Stimulated activated CD4-positive, alpha-beta T cell treated with anti-CD3 and anti-CD28 coated beads, Interleukin-1b, Interleukin-23, amount 100 ng/mL, for 48 hours (primary cell): Measurements from ENCODE around the gene AGL.
"Not testable (repeated sequence)": the region's sequence is repeated elsewhere in the genome, so short reads cannot be mapped to it uniquely, and the experiment has no call there.

Source experiments
- DNase-seq: peaks from one replicate; pipeline ENCODE4 v3.0.0-alpha.2; 2020

Gene AGL

GRCh38 chr1:99849744-99850458, at the start of gene AGL:
AGL (plus strand) TSS chr1:99850361; CDS start chr1:99851043, 682 bp downstream.
- DNase-seq, result peak; percentile 88

- DNase-seq, result no peak
Observed at GRCh38 chr1:99801584-99801983, 48.6 kb upstream of the AGL start.

DNA sequence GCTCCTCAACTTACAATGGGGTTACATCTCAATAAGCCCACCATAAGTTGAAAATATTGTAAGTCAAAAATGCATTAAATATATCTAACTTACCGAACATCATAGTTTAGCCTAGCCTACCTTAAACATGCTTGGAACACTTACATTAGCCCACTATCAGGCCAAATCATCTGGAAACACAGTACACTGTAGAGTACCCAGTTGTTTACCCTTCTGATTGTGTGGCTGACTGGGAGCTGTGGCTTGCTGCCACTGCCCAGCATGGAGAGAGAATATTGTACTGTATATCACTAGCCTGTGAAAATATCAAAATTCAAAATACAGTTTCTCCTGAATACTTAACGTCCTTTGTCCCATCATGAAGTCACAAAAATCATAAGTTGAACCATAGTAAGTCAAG, 43.3 kb upstream of the AGL start:
- DNase-seq, result no peak

GRCh38 chr1:99808391-99809115, 41.6 kb upstream of the AGL start:
- no peak for DNase-seq

GRCh38 chr1:99811075-99811474, 39.1 kb upstream of the AGL start:
- no peak for DNase-seq

GRCh38 chr1:99811747-99812146, 38.4 kb upstream of the AGL start:
- no peak for DNase-seq

GRCh38 chr1:99814373-99814900, 35.7 kb upstream of the AGL start:
- no peak for DNase-seq

- DNase-seq, result no peak
Observed at GRCh38 chr1:99816656-99817055, 33.5 kb upstream of the AGL start.

- DNase-seq, result no peak
Observed at GRCh38 chr1:99818063-99818699, 32.0 kb upstream of the AGL start.

GRCh38 chr1:99820546-99820945, 29.6 kb upstream of the AGL start:
- peak; percentile 53 for DNase-seq

GRCh38 chr1:99825098-99825497, 25.1 kb upstream of the AGL start:
- no peak for DNase-seq

GRCh38 chr1:99825702-99826101, 24.5 kb upstream of the AGL start:
- no peak for DNase-seq

DNA sequence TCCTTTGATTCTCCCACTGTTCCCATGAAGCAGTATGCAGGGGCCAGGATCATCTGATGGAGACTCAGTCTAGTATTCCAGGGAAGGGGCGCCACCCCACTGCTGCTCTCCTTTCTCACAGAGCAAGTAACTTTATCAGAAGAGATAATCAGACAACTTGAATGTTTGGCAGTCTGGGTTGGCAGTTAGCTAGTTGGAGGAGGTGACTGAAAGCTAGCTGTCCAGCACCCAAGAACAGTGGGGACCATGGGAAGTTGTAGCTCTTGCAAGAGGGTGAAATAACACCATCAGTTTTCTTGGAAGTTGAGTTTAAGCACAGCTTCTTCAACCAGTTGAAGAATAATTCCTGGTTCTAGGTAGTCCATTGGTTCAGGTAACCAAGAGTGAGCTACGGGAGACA, 22.2 kb upstream of the AGL start:
- DNase-seq, result no peak

- no peak for DNase-seq
Observed at GRCh38 chr1:99829269-99829668, 20.9 kb upstream of the AGL start.

GRCh38 chr1:99833911-99834310, 16.2 kb upstream of the AGL start:
- not testable (repeated sequence) for DNase-seq

DNA sequence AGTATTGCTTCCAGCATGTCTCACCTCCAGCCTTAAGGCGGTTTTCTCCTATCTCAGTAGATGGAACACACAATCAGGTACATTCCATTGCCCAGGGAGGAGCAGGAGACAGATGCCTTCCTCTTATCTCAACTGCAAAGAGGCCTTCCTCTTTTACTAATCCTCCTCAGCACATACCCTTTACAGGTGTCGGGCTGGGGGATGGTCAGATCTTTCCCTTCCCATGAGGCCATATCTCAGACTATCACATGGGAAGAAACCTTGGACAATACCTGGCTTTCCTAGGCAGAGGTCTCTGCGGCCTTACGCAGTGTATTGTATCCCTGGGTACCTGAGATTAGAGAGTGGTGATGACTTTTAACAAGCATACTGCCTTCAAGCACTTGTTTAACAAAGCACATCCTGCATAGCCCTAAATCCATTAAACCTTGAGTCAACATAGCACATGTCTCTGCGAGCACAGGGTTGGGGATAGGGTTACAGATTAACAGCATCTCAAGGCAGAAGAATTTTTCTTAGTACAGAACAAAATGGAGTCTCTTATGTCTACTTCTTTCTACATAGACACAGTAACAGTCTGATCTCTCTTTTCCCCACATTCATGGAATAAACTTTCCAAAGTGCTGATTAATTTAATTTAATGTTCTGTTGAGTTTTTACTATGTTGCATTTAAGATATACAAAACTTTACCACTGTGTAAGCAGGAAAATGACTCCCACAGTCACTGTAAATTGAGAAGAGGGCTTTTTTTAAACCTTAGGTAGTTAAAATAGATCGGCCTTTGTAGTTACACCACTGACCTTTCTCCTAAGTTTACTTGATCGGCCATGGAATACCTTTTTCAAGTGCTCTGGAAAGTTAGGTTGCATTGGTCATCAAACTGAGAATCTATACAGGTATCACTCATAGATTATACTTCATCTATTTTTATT, 13.7 kb upstream of the AGL start:
- not testable (repeated sequence) for DNase-seq

GRCh38 chr1:99840353-99840752, 9.8 kb upstream of the AGL start:
- not testable (repeated sequence) for DNase-seq

DNA sequence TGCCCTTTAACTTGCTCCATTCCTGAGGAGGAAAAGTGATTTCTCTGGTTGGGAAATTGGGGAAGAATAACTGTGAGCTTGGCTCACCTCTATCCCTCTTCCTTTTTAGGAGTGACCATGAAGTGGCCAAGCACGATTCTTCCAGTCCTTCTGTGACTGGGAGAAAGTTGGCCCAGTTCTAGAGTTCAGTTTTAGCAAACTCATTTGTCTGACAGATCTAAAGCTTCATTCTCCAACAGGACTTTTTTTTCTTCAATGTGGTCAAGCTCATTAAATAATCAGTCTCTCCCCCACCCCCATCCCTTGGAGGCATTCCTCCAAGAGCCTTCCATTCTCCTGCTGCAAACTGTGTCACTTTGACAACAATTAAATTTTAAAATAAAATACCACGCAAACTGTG, 6.4 kb upstream of the AGL start:
- no peak for DNase-seq

DNA sequence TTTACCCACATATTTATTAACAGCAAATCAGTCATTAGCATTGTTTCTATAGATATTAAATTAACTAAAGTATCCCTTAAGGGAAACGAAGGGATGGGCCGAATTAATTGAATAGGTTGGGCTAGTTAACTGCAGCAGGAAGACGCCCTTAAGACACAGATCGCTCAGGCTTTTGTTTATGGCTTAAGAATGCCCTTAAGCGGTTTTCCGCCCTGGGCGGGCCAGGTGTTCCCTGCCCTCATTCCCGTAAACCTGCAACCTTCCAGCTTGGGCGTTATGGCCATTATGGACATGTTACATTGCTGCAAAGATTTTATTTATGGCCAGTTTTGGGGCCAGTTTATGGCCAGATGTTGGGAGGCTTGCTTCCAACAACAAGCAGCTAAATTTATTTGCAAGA, 5.0 kb upstream of the AGL start:
- not testable (repeated sequence) for DNase-seq

DNA sequence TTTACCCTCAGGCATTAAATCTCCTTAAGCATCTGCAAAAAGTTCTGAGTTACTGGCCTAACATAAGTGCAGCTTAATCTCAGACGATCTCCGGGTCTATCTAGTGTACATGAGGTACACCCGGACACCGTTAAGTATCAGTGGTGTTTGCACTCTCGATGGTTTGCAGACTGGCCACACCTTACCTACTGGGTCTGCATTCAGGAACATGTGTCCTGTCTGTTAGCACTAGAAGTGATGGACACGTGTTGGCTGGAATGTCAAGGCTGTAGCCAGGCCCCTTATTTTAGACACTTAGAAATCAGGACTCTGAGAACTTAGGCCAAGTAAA, 783 bp upstream of the AGL start:
- no peak for DNase-seq

DNA sequence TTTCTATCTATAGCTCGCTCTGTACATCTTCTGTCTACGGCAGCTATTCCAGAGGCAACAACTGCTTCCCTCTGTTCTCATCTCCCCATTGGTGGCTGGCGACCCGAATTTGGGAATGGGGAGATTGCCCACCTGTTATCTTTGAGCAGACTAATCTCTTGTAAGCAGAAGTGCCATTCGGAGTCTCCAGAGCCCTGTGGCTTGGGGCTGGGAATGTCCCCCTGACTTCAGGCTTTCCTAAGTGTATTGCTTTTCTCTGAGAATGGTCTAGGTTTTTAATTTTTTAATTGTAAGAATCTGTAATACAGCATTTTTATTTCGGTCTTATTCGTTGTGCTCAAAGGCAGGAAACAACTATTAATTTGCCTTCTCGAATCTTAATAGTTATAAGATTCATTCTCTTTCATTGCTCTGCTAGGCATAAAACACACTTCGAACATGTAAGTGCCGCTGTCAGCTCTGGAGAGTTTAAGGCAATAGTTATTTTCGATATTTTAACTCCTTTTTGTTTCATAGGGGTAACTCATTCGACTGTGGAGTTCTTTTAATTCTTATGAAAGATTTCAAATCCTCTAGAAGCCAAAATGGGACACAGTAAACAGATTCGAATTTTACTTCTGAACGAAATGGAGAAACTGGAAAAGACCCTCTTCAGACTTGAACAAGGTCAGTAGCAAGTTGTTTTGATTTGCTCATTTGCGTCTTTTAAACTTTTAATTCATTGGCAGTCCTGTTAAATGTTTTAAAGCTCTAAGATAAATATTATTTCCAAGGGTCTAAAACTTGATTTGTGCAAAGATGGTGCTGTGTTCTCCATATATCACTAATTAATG, 514 bp downstream of the AGL start:
- no peak for DNase-seq
